Fibroblast of skin of right quadriceps (primary cell): ENCODE data around the gene BTD.
"Not testable (repeated sequence)": the region's sequence is repeated elsewhere in the genome, so short reads cannot be mapped to it uniquely, and the experiment has no call there.

Experiments
- DNase-seq: peaks from one replicate; pipeline ENCODE4 v3.0.0-alpha.2; 2013

Gene BTD

GRCh38 chr3:15604584-15604983, 3.0 kb downstream of the BTD start:
- DNase-seq: not testable (repeated sequence)

- no peak for DNase-seq
Measured at GRCh38 chr3:15606434-15606891, 4.9 kb downstream of the BTD start.

GRCh38 chr3:15610082-15610759, 8.7 kb downstream of the BTD start:
- DNase-seq: peak; percentile 49

- DNase-seq: no peak
Measured at GRCh38 chr3:15611018-15611417, 9.5 kb downstream of the BTD start.

- DNase-seq: no peak
Measured at GRCh38 chr3:15612001-15612400, 10.5 kb downstream of the BTD start.

GRCh38 chr3:15614958-15615357, 13.4 kb downstream of the BTD start:
- no peak for DNase-seq

- DNase-seq: peak; percentile 19
Measured at GRCh38 chr3:15616053-15616452, 14.5 kb downstream of the BTD start.

GRCh38 chr3:15619659-15620464, 18.3 kb downstream of the BTD start:
- not testable (repeated sequence) for DNase-seq

- DNase-seq: no peak
Measured at GRCh38 chr3:15623535-15624440, 22.2 kb downstream of the BTD start.

- DNase-seq: no peak
Measured at GRCh38 chr3:15628967-15629366, 27.4 kb downstream of the BTD start.

- DNase-seq: peak; percentile 83
Measured at GRCh38 chr3:15629860-15630597, 28.5 kb downstream of the BTD start.

- peak; percentile 91 for DNase-seq
Measured at GRCh38 chr3:15630646-15631350, 29.3 kb downstream of the BTD start.

GRCh38 chr3:15631426-15632211, 30.1 kb downstream of the BTD start:
- DNase-seq: no peak

GRCh38 chr3:15632212-15632580, 30.7 kb downstream of the BTD start:
- no peak for DNase-seq

- DNase-seq: no peak
Measured at GRCh38 chr3:15633159-15633558, 31.6 kb downstream of the BTD start.

GRCh38 chr3:15633766-15634598, 32.4 kb downstream of the BTD start:
- no peak for DNase-seq

GRCh38 chr3:15634671-15635070, 33.1 kb downstream of the BTD start:
- DNase-seq: no peak

- peak; percentile 94 for DNase-seq
Measured at GRCh38 chr3:15635121-15635661, 33.6 kb downstream of the BTD start.

GRCh38 chr3:15636028-15636709, 34.6 kb downstream of the BTD start:
- DNase-seq: peak; percentile 92
